GM12801 (cell line): ENCODE measurements around the gene C12orf42.

Experiments
- CTCF ChIP-seq: IDR thresholded peaks from one replicate; pipeline ENCODE4 v1.5.1; 2011; ENCODE audit warnings: control low read depth; ENCODE audit not compliant: insufficient read length; ENCODE audit errors: extremely low read depth

The C12orf42 gene

DNA sequence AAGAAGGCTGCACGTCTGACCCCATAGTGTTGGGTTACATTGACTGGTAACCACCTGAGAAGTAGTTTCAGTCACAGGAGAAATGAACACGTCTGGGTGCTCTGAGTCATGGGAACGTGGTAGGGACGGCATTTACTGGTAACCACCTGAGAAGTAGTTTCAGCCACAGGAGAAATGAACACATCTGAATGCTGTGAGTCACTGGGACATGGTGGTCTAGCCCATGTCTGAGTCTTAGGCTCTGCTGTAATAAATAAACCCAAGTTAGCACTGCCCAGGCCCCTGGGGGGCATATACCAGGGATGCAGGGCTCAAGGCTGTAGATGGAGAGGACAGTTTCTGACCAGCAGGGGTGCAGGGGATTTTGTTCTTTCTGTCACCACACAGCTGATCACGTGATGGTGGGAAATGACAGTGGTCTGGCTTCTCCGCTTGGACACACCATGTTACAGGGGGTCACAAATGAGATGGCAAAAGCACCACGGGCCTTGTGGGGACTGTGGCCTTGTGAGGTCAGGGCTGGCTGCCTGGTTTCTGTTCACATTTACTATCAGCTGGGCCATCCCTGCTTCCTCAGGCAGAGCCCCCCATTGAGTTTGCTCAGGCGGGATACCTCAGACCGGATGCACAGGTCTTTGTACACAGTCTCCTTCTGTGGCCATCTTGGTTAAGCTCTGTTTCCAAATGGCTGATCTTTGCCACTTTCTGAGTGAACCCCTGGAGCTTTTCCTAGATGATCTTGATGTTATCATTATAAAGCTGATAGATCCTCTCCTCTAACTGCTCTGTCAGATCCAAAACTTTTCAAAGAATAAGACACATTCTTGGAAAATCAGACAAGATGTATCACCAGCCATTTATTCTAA is 9.8 kb upstream of the C12orf42 start:
- TF ChIP-seq CTCF, result no peak

DNA sequence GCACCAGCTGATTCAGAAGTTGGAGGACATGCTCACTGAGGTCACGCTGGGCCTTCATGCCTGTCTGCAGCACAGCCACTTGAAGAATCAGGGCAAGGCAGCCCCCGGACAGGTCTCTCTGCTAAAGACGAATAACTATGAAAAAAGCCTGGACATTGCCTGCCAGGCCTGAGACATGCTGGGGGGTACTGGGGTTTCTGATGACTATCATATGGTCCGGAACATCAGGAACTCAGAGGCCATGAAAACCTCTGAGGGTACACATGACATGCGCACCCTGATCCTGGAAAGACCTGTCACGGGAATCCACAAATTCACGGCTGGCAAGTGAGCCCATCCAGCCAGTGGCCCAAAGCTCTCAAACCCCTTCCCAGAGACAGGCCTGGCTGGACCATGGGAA is 8.8 kb upstream of the C12orf42 start:
- no peak for TF ChIP-seq CTCF

- TF ChIP-seq CTCF, result no peak
Measured at GRCh38 chr12:103503546-103504480, 8.0 kb upstream of the C12orf42 start.

- TF ChIP-seq CTCF, result no peak
Measured at GRCh38 chr12:103501447-103501846, 5.7 kb upstream of the C12orf42 start.

DNA sequence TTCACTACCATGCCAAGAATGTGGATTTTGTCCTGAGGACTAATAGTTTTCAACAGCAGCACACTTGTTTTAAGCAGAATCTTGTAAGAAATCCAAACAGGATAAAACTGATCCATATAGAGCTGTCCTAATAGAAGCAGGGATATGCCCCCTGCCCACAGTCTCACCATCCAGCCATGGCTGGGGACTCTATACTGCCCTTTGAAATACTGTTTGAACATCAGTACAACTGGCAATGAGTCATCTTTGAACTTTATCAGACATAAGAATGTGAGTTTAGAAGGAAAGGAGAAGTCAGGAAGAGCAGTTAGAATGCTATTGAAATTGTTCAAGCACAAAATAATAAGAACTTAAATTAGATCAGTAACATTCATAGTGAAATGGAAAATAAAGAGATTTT is 3.8 kb upstream of the C12orf42 start:
- TF ChIP-seq CTCF, result no peak

GRCh38 chr12:103498990-103499389 is 3.2 kb upstream of the C12orf42 start:
- TF ChIP-seq CTCF, result no peak

- no peak for TF ChIP-seq CTCF
Measured at GRCh38 chr12:103494734-103495468, 867 bp downstream of the C12orf42 start.
